HG03558 (cell line): ENCODE results near the gene TRIM52.

Experiments
- ATAC-seq: cut with Tn5 transposase; IDR thresholded peaks from one replicate; pipeline ENCODE4 v1.9.1; 2021; ENCODE audit warnings: moderate number of reproducible peaks; ENCODE audit not compliant: unreplicated experiment; ENCODE audit errors: extremely low read depth

Gene TRIM52

DNA sequence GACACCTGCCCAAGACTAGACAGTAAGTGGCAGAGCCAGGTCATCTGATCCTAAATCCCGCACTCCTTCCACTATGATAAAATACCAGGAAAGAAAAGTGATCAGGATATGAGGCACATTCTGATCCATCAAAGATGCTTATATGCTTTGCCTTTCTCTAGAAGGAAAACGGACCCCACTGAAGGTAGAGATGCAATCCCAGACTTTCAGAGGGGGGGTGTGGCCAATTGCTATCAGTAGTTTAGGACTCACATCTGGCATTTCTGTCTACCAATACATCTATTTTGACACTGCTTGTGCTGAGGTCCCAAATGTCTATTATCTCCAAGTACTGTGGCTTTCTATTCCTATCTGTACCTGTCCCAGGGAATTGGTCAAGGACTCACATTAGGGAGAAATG lies 1.7 kb downstream of the TRIM52 start:
- no peak for ATAC-seq

DNA sequence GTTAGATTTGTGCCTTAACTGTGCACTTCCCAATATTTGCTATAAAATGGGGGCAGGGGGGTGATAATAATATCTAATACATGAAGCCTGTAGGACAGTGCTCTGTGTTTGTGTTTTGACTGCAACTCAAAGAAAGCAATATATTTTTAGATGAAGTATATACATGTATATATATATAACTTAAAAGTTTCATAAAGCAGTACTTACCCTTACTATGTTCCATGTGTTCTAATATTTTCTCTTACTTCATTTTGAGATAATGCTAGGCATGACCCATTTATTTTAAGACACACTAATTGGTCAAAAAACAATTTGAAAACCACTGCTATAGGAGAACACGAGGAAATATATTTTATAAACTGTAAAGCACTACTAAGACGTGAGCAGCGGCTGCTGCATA lies 2.4 kb downstream of the TRIM52 start:
- no peak for ATAC-seq

- no peak for ATAC-seq
Measured at GRCh38 chr5:181255836-181256578, 4.9 kb downstream of the TRIM52 start.

DNA sequence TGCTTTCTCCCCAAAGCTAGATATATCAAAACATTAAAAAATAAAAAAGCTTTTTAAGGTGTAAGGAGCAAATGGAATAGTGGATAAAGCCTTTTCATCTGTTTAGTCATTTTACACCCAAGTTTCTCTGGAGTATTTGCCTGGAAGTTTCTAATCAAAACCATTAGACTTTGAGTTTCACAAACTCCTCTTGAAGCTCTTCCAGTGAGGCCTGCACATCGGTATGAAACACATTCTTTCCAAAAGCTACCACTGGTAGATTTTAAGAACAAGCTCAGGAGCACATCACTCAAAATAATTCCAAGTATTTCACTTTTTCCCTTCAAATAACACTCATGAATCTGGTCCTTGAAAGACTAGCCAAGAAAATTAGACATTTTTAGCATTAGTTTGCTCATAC lies 5.7 kb downstream of the TRIM52 start:
- ATAC-seq: no peak

DNA sequence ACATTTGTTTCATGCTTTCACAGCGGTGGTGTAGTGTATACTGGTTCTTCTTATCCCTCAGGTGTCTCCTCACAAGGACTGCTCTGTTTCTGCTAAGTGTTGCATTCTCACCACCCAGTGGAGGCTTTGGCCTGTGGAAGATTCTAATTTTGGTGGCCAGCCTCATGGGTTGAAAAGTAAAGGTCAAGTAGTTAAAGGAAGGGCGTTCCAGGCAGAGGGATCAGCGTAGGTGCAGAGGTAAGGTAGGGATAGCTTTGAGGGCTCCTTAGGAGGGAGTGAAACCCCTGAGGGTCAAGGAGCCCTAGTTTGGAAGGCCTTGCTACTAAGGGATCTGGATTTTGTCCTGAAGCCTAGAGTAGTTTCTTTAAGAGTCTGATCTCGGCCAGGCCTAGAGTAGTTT lies 12.7 kb downstream of the TRIM52 start:
- ATAC-seq: no peak

GRCh38 chr5:181246276-181247049 lies 14.5 kb downstream of the TRIM52 start:
- no peak for ATAC-seq

GRCh38 chr5:181245427-181246275 lies 15.3 kb downstream of the TRIM52 start:
- no peak for ATAC-seq

DNA sequence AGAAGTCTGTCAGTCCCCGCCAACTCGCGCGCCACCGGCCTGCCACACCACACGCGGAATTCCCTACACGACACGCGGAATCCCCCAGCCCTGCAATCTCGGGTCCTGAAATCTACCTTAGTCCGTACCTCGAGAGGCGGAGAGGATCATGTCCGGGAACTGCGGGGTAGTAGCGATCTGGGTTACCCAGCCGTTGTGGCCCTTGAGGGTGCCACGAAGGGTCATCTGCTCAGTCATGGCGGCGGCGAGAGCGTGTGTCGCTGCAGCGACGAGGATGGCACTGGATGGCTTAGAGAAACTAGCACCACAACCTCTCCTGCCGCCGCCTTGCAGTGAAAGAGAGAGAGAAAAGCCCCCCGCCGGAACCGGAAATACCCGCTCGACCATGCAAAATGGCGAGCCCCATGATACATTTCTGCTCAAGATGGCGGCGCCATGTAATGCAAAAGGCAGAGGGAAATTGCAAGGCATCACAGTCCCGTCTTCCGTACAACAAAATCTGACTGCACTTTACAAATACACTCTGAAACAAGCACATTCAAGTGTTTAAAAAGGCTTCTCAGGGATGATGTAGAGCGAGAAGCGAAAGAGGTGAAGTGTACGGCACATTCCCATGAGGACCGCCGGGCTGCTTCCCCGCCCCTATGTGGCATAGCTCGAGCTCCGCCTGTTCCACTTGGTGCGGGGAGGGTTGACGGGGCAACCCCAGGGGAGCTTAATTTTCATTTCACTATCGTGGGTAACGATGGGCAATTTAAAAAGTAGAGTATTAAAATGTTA lies 17.2 kb downstream of the TRIM52 start, which contains the start of gene RACK1:
Gene RACK1 (minus strand): TSS at position 343 of the 780 bp plus-strand sequence. CDS start 106 bp downstream, at position 237.
- peak; percentile 51 for ATAC-seq

GRCh38 chr5:181243018-181243563 lies 17.9 kb downstream of the TRIM52 start:
- no peak for ATAC-seq

- ATAC-seq: no peak
Measured at GRCh38 chr5:181242031-181242451, 18.9 kb downstream of the TRIM52 start.

DNA sequence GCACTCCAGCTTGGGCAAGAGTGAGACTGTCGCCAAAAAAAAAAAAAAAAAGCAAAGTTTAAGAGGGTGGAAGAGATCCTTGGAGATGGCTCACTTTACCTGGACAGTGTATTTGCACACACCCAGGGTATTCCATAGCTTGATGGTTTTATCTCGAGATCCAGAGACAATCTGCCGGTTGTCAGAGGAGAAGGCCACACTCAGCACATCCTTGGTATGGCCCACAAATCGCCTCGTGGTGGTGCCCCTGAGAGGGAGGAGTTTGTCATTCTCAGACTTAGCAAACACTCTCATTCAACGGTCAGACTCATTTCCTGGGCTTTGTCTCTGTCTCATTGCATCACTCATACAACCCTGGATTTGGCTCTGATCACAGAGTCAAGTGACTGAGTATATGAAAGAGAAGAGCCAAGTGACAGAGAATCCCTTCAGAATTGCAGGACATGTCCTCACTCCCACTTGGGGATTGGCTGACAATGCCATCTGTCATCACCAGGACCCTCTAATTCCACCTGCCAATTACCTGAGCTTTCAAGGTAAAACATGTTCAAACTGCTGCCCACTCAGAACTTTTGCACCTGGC lies 19.5 kb downstream of the TRIM52 start:
- no peak for ATAC-seq

GRCh38 chr5:181239062-181239663 lies 21.8 kb downstream of the TRIM52 start:
- no peak for ATAC-seq

GRCh38 chr5:181237729-181238385 lies 23.1 kb downstream of the TRIM52 start:
- ATAC-seq: no peak

DNA sequence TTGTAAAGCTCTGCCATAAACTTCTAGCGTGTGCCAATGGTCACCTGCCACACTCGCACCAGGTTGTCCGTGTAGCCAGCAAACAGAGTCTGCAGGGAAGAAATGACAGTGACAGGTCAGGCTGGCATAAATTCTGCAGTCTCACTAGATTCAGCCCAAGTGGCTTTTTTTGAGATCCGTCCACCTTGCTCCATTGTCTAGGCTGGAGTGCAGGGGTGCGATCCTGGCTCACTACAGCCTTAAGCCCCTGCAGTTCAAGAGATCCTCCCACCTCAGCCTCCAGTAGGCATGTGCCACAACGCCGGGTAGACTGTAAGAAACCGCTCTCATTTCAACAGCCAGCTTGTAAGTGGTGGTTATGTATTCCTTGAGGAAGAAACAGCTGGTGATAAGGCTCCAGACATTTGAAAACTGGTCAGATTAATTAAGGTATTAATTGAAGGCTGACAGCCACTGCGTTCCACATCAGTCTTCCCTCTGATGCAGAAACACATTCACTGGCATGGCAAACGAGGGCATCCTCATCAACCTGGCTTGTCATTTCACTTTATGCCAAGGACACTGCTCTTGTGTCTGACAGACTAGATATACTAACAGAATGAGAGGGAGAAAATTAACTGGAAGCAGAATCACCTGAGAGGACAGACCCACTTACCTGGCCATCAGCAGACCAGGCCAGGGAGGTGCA lies 23.8 kb downstream of the TRIM52 start:
- no peak for ATAC-seq

GRCh38 chr5:181236471-181236870 lies 24.5 kb downstream of the TRIM52 start:
- ATAC-seq: no peak

DNA sequence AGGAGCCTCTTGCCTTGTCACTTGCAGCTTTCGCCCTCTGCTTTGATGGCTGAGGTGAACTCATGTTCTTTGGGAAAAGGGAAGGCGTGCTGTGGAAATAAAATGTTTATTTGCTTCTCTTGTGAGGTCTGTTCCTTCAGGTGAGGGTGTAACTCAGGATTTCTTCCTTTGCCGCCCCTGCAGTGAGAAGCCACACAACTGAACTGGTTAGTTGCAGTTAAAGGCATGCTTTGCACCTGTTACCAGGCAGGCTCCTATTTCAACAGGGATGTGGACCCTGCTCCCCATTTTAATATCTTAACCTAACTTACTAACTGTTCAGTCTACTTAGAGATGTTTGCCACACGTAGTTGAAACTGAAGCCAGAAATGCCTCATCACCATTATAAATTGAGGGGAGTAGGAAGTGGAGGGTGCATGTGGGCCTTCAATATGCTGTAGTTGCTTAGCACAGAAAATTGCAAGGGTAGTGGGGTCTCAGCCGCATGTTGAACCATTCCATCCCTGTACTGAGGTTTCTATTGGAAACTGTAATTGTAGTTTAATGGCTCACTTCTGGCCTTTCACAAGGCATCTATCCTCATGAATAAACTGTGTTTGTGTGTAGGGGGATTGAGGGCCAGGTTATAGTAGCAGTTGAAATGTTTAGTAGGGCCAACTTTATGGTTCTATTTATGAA lies 25.1 kb downstream of the TRIM52 start:
- no peak for ATAC-seq

DNA sequence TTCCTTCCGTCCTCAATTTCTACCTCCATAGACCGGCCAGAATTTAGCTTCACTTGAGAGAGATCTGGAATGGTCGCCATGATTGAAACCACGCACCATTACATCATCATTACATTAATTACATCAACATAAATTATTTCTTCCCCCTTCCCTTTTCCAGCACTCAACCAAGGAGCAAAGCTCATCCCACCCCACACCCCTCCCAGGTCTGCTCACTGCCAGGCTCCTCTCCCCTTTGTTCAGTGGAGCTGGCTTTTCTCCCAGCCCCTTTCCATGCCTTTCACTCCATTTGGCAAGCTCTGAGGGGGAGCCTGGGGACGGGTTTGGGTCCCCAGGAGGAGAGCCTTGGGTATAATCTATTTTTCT lies 25.6 kb downstream of the TRIM52 start:
- no peak for ATAC-seq
